ENCODE results near the gene TPD52L2.
"Not testable (repeated sequence)": the region's sequence is repeated elsewhere in the genome, so short reads cannot be mapped to it uniquely, and the experiment has no call there.

Gene TPD52L2

GRCh38 chr20:63855363-63856097 lies 9.5 kb upstream of the TPD52L2 start:
- no peak for DNase-seq (ENCODE audit: low read depth)

DNA sequence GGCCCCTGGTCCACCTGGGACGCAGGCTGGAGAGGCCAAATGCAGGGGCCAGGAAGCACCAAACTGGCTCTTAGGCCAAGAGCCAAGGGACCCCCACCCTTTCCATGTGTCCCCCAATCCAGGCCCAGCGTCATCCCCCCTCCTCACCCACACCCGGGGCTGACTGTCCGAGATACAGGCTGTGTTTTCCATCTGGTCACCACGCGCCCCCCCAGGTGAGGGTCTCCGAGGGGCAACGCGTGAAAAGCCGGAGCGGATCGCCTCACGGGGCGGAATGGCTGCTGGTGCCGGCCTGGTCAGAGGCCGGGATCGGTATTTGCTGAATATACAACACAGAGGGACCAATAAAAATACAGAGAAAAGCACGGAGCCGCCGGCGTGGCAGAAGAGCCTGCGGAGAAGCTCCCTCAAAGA lies 9.0 kb upstream of the TPD52L2 start:
- DNase-seq (ENCODE audit: low read depth): no peak

DNA sequence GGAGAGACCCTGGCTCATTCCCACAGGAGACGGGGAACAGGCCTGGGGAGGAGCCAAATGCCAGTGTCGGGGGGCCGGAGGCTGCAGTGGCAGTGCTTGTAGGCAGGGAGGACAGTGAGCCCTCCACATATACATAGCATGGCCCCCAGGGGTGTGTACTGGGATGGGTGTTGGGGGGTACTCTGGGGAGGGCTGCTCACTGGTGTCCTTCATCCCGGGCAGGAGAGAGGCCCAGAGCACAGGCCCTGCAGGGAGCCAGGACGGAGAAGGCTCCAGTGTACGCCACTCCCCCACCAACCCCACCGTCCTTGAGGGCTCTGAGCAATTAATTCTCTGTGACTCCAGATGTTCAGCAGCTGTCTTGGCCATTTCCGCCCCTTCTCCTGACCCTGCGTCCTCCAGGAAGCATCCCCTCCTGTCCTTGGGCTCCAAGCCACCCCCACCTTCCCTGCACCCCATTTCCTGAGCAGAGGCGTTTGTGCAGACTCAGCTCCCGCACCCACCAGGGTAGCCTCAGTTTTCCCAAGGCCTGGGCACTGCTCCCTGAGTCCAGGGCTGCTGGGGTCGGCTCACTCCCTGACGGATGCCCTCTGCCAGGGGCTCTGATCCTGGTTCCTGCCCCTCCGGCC lies 7.2 kb upstream of the TPD52L2 start:
- no peak for DNase-seq (ENCODE audit: low read depth)

DNA sequence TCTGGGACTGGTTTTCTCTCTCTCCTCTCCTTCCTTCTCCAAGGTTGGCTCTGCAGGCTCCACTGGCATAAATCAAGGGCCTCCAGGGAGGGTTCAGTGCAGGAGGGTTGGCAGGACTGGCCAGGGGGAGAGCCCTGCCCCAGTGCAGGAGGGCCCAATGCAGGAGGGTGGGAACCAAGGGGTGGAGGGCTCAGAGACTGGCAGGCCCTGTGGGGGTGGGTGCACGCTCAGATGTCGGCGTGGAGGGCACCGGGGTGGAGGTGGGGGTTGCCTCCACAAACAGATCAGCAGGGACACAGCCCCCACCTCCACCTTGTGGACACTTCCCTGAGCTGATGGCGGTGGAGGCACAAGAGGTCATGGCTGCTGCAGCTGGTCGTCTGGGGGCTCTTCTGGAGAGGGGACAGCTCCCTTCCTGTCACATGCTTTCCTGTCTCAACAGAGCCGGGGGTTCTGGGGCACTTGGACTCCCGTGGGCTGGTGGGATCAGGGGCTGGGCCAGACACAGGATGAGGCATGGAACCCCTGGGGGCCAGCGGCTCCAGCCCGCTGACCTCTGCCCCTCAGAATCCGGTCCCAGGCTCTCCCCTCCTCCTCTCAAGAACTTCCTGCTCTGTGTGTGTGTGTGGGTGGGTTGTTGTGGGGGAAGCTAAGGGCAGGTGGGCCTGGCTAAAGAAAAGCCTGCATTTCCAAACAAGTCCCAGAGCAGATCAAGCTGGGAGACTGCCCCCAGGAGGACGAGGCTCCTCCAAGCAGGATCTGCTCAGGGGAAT lies 6.5 kb upstream of the TPD52L2 start:
- no peak for DNase-seq (ENCODE audit: low read depth)

GRCh38 chr20:63859166-63859699 lies 5.8 kb upstream of the TPD52L2 start:
- DNase-seq (ENCODE audit: low read depth): no peak

DNA sequence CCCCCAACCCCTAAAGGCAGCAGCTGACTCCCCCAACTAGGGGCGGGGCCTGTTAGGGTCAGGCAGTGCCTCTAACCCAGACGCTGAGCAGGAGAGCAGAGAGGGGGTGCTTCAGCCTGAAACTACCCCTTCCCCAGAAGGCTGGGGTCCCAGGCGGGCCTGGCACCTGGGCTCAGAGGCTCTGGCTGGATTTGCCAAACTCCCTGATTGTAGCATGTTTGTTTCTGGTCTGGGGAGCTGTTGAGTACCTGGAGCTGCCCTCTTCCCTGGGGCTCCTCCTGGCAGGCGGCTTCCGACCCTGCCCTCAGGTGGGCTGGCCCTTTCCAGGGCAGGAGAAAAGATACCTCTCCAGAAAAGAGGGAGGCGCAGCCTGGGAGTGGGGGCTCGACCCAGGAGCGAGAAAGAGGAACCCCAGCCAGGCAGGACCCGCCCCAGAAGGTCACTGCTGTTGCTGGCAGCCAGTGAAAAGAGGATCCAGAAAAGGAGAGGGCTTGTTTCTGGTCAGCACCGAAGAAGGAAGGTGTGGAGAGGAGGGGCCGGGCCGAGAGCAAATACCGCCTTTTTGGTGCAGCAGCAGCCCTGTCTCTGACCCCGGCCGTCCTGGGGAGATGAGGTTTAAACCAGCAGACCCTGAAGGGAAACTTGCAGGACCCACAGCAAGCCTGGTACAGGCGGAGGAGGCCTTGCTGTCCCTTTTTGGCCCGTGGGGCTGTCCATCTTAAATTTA lies 4.6 kb upstream of the TPD52L2 start:
- no peak for DNase-seq (ENCODE audit: low read depth)

DNA sequence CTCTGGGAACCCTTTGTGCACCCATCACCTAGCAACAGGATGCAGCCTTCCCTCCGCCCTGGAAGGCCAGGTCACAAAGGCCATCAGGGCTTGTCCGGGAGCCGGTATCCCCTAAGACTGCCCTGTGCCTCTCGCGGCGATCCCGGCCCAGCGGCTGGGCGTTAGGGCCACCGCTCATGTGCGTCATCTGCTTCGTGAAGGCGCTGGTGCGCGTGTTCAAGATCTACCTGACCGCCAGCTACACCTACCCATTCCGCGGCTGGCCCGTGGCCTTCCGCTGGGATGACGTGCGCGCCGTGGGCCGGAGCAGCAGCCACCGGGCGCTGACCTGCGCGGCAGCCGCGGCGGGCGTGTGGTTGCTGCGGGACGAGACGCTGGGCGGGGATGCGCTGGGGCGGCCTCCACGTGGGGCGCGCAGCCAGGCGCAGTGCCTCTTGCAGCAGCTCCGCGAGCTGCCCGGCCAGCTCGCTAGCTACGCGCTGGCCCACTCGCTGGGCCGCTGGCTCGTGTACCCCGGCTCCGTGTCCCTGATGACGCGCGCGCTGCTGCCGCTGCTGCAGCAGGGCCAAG lies 3.6 kb upstream of the TPD52L2 start, which contains the start of gene ABHD16B:
TSS of gene ABHD16B (plus strand) at position 134 of the 570 bp plus-strand sequence. CDS start at position 177, 43 bp downstream.
- DNase-seq (ENCODE audit: low read depth): no peak

GRCh38 chr20:63861981-63862901 lies 2.8 kb upstream of the TPD52L2 start:
- no peak for DNase-seq (ENCODE audit: low read depth)

DNA sequence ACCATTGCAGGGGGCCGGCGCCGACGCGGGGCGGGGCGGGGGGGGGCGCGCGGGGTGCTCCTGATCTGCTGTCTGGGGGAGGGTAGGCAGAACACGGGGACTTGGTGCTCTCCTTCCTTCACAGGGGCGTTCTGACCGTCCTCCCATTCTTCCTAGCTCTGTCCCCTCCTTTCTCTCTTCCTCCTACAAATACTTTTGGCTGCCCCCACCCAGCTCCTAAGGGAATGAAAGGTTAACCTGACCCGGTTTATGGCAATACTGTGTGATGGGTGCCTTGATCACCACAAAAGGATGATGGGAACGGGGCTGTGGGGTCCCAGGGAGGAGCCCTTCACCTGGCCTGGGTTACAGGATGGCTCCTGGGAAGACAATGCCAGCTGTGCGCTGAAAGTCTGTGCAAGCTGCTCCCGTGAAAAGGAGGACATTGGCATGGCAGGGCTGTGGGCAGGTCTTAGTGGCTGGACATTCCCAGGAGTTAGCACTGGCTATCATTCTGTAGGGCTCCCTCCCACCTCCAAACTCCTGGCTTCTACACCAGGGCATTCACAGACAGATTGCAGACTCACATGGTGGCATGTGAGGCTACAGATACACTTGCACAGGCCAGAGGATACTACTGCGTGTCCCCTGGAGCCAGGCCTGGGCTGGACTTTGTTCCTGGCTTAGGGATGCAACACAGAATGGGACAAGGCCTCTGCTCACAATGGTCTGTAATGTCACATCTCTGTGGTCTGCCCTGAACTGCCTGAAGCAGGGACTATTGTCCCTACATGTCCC lies 1.9 kb upstream of the TPD52L2 start:
- no peak for DNase-seq (ENCODE audit: low read depth)

DNA sequence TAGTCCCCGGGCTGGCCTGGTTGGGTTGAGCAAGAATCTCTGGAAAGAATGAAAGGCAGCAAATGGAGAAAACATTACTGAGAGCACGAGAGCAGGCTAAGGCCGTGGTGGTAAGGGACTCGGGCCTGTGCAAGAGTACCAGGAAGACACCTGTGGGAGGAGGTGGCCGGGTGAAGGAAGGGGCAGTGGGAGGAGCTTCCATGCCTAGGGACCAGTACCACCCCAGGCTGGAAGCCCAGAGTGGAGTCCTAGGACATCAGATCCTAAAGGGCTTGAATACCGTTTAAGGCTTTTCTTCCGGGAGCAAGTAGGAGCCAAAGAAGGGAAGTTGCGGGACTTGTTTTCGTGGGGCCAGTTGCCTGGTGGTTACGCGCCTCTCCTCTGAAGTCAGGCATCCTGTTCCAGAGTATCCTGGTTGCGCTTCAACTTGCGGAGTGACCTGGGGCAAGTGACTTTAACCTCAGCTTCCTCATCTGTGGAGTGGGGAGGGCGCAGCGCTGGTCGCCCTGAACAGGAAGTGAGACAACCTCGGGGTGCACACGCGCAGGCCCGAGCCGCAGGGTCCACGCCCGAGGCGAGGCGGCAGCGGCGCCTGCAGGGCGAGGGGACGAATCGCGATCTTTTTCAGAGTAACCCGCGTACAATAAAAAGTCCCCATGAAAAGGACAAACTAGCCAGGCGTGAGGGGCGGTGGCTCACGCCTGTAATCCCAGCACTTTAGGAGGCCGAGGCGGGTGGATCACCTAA lies 1.1 kb upstream of the TPD52L2 start:
- peak; percentile 56 for DNase-seq (ENCODE audit: low read depth)

DNA sequence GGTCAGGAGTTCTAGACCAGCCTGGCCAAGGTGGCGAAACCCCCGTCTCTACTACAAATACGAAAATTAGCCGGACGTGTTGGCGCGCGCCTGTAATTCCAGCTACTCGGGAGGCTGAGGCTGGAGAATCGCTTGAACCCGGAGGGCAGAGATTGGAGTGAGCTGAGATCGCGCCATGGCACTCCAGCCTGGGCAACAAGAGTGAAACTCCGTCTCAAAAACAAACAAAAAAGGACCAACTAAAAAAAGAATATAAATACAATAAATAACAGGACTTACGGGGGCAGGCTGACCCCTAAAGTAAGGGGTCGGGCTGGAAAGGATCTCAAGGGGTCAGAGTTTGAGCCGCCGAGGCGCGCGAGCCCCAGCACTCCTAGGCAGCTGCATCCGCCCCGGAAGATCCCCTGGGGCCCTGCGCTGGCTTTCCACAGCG lies 509 bp upstream of the TPD52L2 start:
- no peak for DNase-seq (ENCODE audit: low read depth)

DNA sequence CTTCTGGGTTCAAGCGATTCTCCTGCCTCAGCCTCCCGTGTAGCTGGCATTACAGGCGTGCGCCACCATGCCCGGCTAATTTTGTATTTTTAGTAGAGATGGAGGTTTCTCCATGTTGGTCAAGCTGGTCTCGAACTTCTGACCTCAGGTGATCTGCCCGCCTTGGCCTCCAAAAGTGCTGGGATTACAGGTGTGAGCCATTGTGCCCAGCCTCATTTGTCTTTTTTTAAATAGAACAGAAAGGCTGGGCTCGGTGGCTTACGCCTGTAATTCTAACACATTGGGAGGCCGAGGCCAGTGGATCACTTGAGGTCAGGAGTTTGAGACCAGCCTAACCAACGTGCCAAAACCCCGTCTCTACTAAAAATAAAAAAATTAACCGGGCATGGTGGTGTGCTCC lies 2.0 kb downstream of the TPD52L2 start:
- DNase-seq (ENCODE audit: low read depth): not testable (repeated sequence)

DNA sequence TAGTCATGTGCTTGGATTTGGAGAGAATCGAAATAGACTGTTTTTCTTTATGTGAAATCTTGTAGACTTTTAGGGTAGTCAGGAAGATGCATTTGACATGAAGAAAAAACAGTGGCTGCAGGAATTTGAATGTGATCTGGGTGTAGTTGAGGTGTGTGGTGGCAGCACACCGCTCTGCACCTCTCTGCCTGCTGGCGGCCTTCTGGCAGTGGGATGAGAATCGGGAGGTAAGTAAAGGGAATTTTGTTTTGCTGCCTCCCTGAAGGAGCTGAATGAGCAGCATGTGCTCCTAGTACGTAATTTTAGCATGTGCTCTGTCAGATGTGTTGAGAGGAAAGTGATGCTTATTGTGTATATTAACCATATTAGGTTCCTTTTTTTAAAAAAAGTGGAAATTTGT lies 3.2 kb downstream of the TPD52L2 start:
- no peak for DNase-seq (ENCODE audit: low read depth)

DNA sequence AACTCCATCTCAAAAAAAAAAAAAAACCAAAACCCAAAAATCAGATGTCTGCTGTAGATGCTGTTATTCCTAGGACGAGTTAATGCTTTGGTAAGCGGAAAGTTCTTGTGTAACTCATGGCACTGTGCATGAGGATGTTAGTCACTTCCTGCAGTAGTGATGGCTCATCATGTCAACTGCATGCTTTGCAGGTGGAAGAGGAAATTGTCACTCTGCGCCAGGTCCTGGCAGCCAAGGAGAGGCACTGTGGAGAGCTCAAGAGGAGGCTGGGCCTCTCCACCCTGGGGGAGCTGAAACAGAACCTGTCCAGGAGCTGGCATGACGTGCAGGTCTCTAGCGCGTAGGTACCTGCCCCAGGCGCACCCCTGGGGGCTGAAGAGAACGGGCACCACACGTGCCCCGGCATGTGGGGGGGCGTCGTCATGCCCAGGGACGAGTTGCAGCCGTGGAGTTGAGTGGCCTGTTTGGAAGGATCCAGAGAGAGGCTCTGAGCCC lies 8.5 kb downstream of the TPD52L2 start:
- DNase-seq (ENCODE audit: low read depth): peak; percentile 61

GRCh38 chr20:63874241-63874640 lies 9.2 kb downstream of the TPD52L2 start:
- not testable (repeated sequence) for DNase-seq (ENCODE audit: low read depth)

GRCh38 chr20:63876489-63877036 lies 11.5 kb downstream of the TPD52L2 start:
- no peak for DNase-seq (ENCODE audit: low read depth)

DNA sequence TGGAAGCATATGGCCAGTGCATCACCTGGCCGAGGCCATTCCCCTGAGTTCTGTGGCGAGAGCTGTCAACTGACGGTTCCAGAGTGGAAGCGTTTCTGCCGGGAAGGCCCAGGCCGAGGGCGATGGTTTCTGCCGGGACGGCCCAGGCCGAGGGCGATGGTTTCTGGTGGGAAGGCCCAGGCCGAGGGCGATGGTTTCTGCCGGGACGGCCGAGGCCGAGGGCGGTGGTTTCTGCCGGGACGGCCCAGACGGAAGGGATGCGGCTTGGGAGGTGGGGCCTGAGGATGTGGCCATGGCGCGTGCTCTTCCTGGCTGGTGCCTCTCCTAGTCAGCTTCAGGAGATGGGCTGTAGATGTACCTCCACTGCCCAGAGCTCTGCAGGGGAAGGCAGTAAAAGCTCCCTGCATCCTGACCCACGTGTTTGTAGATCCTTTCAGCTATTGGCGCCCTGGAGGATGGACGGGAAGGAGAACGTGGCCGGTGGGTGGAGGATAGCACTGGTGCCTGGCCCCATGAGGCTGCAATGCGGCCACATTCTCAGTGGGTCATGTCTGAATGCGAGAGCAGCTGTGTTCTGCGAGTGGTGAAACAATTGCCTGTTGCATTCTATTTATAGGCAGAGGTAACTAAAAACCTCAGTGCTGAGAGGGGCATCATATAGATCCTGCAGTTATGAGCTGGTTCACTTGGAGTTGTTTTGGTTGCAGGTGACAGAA lies 12.8 kb downstream of the TPD52L2 start:
- DNase-seq (ENCODE audit: low read depth): no peak
